ENCODE data around the gene FHL2. TPM values are rescaled to one million over a fixed set of nuclear protein-coding genes. Genes with fewer than 3 reads are reported as not detected.

Gene FHL2
- total RNA-seq, 2 experiments from 2014 or later, result 0.41 to 0.42 TPM

GRCh38 chr2:105395691-105396090 lies 3.2 kb downstream of the FHL2 start:
- Mint-ChIP-seq H3K4me3 (peak overlapping the region; percentile 58), H3K4me1 (ENCODE audit: low read depth) (peaks cover 5% of the 10 kb centered on the region), H3K27me3 (peaks cover 20% of the 10 kb centered on the region), H3K27ac (no peak overlapping the region), H3K36me3 (ENCODE audit: low read depth) (no peaks in the 10 kb centered on the region), H3K9me3 (no peaks in the 10 kb centered on the region)
- H3K27ac ChIP-seq (ENCODE audit: low read depth in 1 of 2, low read length in 2 of 2), result no peak overlapping the region
- TF ChIP-seq, protein P1, sequence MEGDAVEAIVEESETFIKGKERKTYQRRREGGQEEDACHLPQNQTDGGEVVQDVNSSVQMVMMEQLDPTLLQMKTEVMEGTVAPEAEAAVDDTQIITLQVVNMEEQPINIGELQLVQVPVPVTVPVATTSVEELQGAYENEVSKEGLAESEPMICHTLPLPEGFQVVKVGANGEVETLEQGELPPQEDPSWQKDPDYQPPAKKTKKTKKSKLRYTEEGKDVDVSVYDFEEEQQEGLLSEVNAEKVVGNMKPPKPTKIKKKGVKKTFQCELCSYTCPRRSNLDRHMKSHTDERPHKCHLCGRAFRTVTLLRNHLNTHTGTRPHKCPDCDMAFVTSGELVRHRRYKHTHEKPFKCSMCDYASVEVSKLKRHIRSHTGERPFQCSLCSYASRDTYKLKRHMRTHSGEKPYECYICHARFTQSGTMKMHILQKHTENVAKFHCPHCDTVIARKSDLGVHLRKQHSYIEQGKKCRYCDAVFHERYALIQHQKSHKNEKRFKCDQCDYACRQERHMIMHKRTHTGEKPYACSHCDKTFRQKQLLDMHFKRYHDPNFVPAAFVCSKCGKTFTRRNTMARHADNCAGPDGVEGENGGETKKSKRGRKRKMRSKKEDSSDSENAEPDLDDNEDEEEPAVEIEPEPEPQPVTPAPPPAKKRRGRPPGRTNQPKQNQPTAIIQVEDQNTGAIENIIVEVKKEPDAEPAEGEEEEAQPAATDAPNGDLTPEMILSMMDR (IDR thresholded peaks at IDR 0.05), result no peak
- no peaks in the 10 kb centered on the region for H3K36me3 ChIP-seq (ENCODE audit: insufficient read depth, low read length)
- ChIA-PET POLR2A (no interaction called here), CTCF (no interaction called here)
- peaks cover 0 to 8% of the 10 kb centered on the region in 2 experiments for H3K9me3 ChIP-seq (ENCODE audit: control insufficient read depth in 1 of 2, insufficient read depth in 1 of 2, low read length in 2 of 2)
- H3K4me1 ChIP-seq (ENCODE audit: insufficient read depth, low read length), result peaks cover 14% of the 10 kb centered on the region
- ATAC-seq (ENCODE audit: poor library complexity) (no peak), DNase-seq (no peak)
- no peak overlapping the region for H3K4me3 ChIP-seq (ENCODE audit: low read length)
- intact Hi-C loops (cut with DNase I, micrococcal nuclease), result no loop called here
- peaks cover 19 to 29% of the 10 kb centered on the region in 2 experiments for H3K27me3 ChIP-seq (ENCODE audit: control insufficient read depth in 1 of 2, insufficient read depth in 2 of 2, low read length in 2 of 2)

- Mint-ChIP-seq H3K4me3 (no peak overlapping the region), H3K9me3 (no peaks in the 10 kb centered on the region), H3K36me3 (ENCODE audit: low read depth) (no peaks in the 10 kb centered on the region), H3K27ac (no peak overlapping the region), H3K4me1 (ENCODE audit: low read depth) (peaks cover 5% of the 10 kb centered on the region), H3K27me3 (peaks cover 17% of the 10 kb centered on the region)
- ATAC-seq (ENCODE audit: poor library complexity) (no peak), DNase-seq (no peak)
- intact Hi-C loops (cut with DNase I, micrococcal nuclease), result no loop called here
- POLR2A ChIA-PET, result no interaction called here
- Histone ChIP-seq H3K27me3 (ENCODE audit: control insufficient read depth in 1 of 2, insufficient read depth in 2 of 2, low read length in 2 of 2) (peaks cover 16 to 26% of the 10 kb centered on the region in 2 experiments), H3K4me1 (ENCODE audit: insufficient read depth, low read length) (peaks cover 14% of the 10 kb centered on the region), H3K27ac (ENCODE audit: low read depth in 1 of 2, low read length in 2 of 2) (no peak overlapping the region), H3K9me3 (ENCODE audit: control insufficient read depth in 1 of 2, insufficient read depth in 1 of 2, low read length in 2 of 2) (peaks cover 0 to 8% of the 10 kb centered on the region in 2 experiments), H3K36me3 (ENCODE audit: insufficient read depth, low read length) (no peaks in the 10 kb centered on the region), H3K4me3 (ENCODE audit: low read length) (no peak overlapping the region)
- TF ChIP-seq, protein P1 (IDR thresholded peaks at IDR 0.05), result no peak
- CTCF ChIA-PET, result no interaction called here
Measured at GRCh38 chr2:105394951-105395611, 3.8 kb downstream of the FHL2 start.

GRCh38 chr2:105393373-105394055 lies 5.3 kb downstream of the FHL2 start:
- no peak overlapping the region for H3K27ac ChIP-seq (ENCODE audit: low read depth in 1 of 2, low read length in 2 of 2)
- ATAC-seq (ENCODE audit: poor library complexity) (no peak), DNase-seq (no peak)
- H3K9me3 Mint-ChIP-seq, result no peaks in the 10 kb centered on the region
- H3K4me3 ChIP-seq (ENCODE audit: low read length), result no peak overlapping the region
- peaks cover 10% of the 10 kb centered on the region for H3K27me3 Mint-ChIP-seq
- H3K9me3 ChIP-seq (ENCODE audit: control insufficient read depth in 1 of 2, insufficient read depth in 1 of 2, low read length in 2 of 2), result no peaks in the 10 kb centered on the region
- no peak overlapping the region for H3K27ac Mint-ChIP-seq
- CTCF ChIA-PET, result no interaction called here
- peaks cover 5% of the 10 kb centered on the region for H3K4me1 Mint-ChIP-seq (ENCODE audit: low read depth)
- H3K36me3 Mint-ChIP-seq (ENCODE audit: low read depth), result no peaks in the 10 kb centered on the region
- no peaks in the 10 kb centered on the region for H3K36me3 ChIP-seq (ENCODE audit: insufficient read depth, low read length)
- H3K4me1 ChIP-seq (ENCODE audit: insufficient read depth, low read length), result peaks cover 5% of the 10 kb centered on the region
- TF ChIP-seq, protein P1 (IDR thresholded peaks at IDR 0.05), result no peak
- POLR2A ChIA-PET, result no interaction called here
- H3K27me3 ChIP-seq (ENCODE audit: control insufficient read depth in 1 of 2, insufficient read depth in 2 of 2, low read length in 2 of 2), result peaks cover 2 to 14% of the 10 kb centered on the region in 2 experiments
- no peak overlapping the region for H3K4me3 Mint-ChIP-seq
- intact Hi-C loops (cut with DNase I, micrococcal nuclease), result no loop called here
